ENCODE results near the gene RWDD2A. TPM values are rescaled to one million over a fixed set of nuclear protein-coding genes. Genes with fewer than 3 reads are reported as not detected.

Gene RWDD2A
- total RNA-seq, 4 donors from 2014 or later = 4.6 to 5.8 (median 5.5) TPM

DNA sequence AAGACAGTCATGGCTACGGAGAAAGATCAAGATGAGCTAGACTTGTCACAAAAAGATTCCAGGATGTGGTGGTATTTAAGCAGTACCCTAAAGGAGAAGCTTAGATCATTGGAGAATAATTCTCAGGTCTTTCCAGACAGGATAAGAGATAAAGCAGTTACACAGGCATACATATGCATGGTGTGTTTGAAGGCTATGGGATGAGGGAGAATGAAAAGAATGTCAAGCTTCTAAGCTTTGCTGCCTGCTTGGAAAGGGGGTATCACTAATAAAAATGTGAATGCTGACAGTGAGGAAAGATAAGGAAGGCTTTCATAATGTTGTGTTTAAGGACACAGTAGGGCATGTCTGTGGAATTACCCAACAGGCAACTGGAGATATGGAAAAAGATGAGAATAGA is 28.1 kb downstream of the RWDD2A start:
- TF ChIP-seq, protein P1, sequence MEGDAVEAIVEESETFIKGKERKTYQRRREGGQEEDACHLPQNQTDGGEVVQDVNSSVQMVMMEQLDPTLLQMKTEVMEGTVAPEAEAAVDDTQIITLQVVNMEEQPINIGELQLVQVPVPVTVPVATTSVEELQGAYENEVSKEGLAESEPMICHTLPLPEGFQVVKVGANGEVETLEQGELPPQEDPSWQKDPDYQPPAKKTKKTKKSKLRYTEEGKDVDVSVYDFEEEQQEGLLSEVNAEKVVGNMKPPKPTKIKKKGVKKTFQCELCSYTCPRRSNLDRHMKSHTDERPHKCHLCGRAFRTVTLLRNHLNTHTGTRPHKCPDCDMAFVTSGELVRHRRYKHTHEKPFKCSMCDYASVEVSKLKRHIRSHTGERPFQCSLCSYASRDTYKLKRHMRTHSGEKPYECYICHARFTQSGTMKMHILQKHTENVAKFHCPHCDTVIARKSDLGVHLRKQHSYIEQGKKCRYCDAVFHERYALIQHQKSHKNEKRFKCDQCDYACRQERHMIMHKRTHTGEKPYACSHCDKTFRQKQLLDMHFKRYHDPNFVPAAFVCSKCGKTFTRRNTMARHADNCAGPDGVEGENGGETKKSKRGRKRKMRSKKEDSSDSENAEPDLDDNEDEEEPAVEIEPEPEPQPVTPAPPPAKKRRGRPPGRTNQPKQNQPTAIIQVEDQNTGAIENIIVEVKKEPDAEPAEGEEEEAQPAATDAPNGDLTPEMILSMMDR (IDR thresholded peaks at IDR 0.05) = no peak
- TF ChIP-seq POLR2A (IDR thresholded peaks at IDR 0.05) = no peak
- Histone ChIP-seq H3K9me3 (no peaks in the 10 kb centered on the region), H3K36me3 (no peaks in the 10 kb centered on the region), H3K27ac (no peak overlapping the region), H3K27me3 (no peaks in the 10 kb centered on the region), H3K4me1 (no peaks in the 10 kb centered on the region), H3K4me3 (replicated peaks in 1 of 3) (no peak overlapping the region)
- WGBS, 2 donors = 93 to 98% methylated on average over 1 of the region's 1 CpG
- no peak for DNase-seq
- intact Hi-C loops (cut with DNase I) = loop anchor here (5.0 kb wide), 1 partner anchor 296 kb away; no protein-coding TSS in a partner anchor

DNA sequence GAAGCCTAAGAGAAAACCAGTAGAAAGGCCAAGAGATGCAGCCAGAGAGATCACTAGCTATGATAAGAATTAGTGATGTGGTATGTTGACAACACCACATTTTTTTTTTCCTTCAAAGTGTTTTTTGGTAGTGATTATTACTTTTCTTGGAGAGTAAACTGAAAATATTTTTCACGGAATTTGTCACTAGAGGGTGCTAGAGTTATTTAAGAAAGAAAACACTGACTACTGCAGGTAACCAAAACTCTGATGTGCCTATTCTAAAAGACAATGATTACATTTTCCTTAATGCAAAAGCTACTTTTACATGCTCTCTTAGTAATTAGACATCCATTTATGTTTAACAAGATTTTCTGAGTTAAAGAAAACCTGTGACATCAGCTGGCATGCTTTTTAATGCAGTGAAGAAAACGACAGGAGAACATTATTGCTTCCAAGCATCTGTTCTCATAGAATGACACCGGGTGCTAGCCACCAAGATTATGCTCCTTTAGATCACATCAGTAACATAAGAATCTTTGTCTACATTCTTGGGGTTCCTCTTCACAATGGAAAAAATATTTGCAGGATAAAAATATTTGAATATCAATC is 28.8 kb downstream of the RWDD2A start:
- Histone ChIP-seq H3K27ac (no peak overlapping the region), H3K4me3 (replicated peaks in 1 of 3) (no peak overlapping the region), H3K9me3 (no peaks in the 10 kb centered on the region), H3K36me3 (no peaks in the 10 kb centered on the region), H3K27me3 (no peaks in the 10 kb centered on the region), H3K4me1 (no peaks in the 10 kb centered on the region)
- 45 to 48% methylated on average over 3 of the region's 3 CpGs for WGBS, 2 donors
- DNase-seq = no peak
- TF ChIP-seq, protein P1 (IDR thresholded peaks at IDR 0.05) = peak in 5 of 6 experiments; percentile 7 to 53 (median 49)
- TF ChIP-seq POLR2A (IDR thresholded peaks at IDR 0.05) = no peak
- intact Hi-C loops (cut with DNase I) = loop anchor here (5.0 kb wide), 1 partner anchor 295 kb away; no protein-coding TSS in a partner anchor

DNA sequence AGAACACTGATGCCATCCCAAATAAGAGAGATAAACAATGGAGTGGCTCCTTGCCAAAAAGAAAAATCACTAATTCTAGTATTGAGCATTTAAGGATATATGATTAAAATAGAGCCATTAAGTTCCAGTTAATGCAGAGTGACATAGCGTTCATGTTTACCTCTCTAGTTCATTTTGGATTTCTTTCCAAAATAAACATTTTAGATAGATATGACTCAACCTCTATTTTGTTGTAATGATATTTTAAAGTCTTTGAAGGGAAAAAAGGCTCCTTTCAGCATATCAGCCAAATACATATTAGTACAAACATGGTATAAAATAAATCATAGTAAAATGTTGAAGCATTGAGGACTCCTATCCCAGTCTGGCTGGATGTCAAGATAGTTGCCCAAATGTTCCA is 33.4 kb downstream of the RWDD2A start:
- H3K9me3 ChIP-seq = no peaks in the 10 kb centered on the region
- H3K4me1 ChIP-seq = no peaks in the 10 kb centered on the region
- no peak overlapping the region for H3K27ac ChIP-seq
- DNase-seq = no peak
- TF ChIP-seq, protein P1 (IDR thresholded peaks at IDR 0.05) = no peak
- no peak for TF ChIP-seq POLR2A (IDR thresholded peaks at IDR 0.05)
- no peaks in the 10 kb centered on the region for H3K27me3 ChIP-seq
- peaks cover 0 to 2% of the 10 kb centered on the region in 2 donors for H3K36me3 ChIP-seq
- intact Hi-C loops (cut with DNase I) = no loop called here
- H3K4me3 ChIP-seq (replicated peaks in 1 of 3) = no peak overlapping the region
- WGBS, 2 donors = 71 to 89% methylated on average over 1 of the region's 1 CpG

DNA sequence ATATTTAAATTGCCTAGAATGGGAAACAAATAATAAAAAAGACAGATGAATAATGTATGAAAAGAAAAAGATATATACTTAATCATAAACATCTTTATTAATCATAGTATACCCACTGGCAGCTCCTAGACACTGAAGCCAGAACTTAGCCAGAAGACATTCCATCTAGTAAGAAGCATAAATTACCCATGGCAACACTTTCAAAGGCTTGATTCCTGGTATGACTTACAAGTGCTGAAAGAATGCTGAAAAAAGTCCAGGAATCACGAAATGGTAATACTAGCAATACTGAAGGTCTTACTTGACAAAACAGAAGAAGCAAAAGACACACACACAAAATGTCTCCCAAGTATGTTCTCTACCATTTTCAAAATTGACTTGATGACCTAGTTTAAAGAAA is 38.0 kb downstream of the RWDD2A start:
- no peaks in the 10 kb centered on the region for H3K9me3 ChIP-seq
- TF ChIP-seq POLR2A (IDR thresholded peaks at IDR 0.05) = no peak
- TF ChIP-seq, protein P1 (IDR thresholded peaks at IDR 0.05) = no peak
- H3K27ac ChIP-seq = no peak overlapping the region
- 74 to 76% methylated on average over 1 of the region's 1 CpG for WGBS, 2 donors
- peaks cover 0 to 2% of the 10 kb centered on the region in 2 donors for H3K36me3 ChIP-seq
- H3K27me3 ChIP-seq = no peaks in the 10 kb centered on the region
- no peaks in the 10 kb centered on the region for H3K4me1 ChIP-seq
- intact Hi-C loops (cut with DNase I) = no loop called here
- DNase-seq = no peak
- no peak overlapping the region for H3K4me3 ChIP-seq (replicated peaks in 1 of 3)

DNA sequence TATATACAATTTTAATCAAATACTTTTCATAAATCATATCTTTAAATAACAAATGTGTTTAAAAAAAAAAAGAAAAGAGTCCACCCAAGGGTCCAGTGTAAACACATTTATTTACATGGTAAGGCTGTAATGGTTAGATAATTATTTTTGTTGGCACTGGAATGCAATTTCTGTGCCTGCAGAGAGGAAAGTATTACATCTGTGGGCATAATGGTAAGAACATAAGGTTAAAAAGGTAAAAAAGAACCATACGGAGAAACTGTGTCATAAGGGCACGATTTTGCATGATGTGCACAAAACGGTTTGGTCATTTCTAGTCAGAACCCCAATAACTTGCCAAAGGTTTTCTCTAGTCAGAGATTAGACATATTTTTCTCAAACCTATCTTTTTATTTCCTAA is 54.3 kb downstream of the RWDD2A start:
- no peak for DNase-seq
- no peaks in the 10 kb centered on the region for H3K9me3 ChIP-seq
- intact Hi-C loops (cut with DNase I) = no loop called here
- no peak for TF ChIP-seq POLR2A (IDR thresholded peaks at IDR 0.05)
- TF ChIP-seq, protein P1 (IDR thresholded peaks at IDR 0.05) = no peak
- no peaks in the 10 kb centered on the region for H3K36me3 ChIP-seq
- H3K4me3 ChIP-seq (replicated peaks in 1 of 3) = no peak overlapping the region
- H3K4me1 ChIP-seq = no peaks in the 10 kb centered on the region
- no peak overlapping the region for H3K27ac ChIP-seq
- WGBS, 2 donors = 90 to 92% methylated on average over 3 of the region's 3 CpGs
- no peaks in the 10 kb centered on the region for H3K27me3 ChIP-seq

Other genes with a start within 250 kb of the RWDD2A start
- gene UBE3D, start 127.5 kb upstream of the RWDD2A start, total RNA-seq = 10 to 100 TPM; 11.0 to 14.8 (median 12.5) TPM
- gene DOP1A, start 125.7 kb upstream of the RWDD2A start, total RNA-seq = 10 to 100 TPM; 31.6 to 58.4 (median 54.2) TPM
- 10 to 100 TPM; 25.8 to 61.1 (median 32.1) TPM for gene PGM3, start 92 bp upstream of the RWDD2A start, total RNA-seq
- 10 to 100 TPM; 18.7 to 55.9 (median 30.8) TPM for gene ME1, start 237.7 kb downstream of the RWDD2A start, total RNA-seq